Transverse colon (tissue), 4 donors: Measurements from ENCODE around the gene NDUFA3. TPM values are rescaled to one million over a fixed set of nuclear protein-coding genes. Genes with fewer than 3 reads are reported as not detected.
A peak's percentile ranks its signal among the peaks of the same experiment; 100 is the strongest.

Experiments
- DNase-seq: peaks from one replicate; pipeline ENCODE4 v3.0.0-alpha.2; 2019
- H3K27ac ChIP-seq, 4 donors: fragments of 200-600 bp; sonication (generic); 2 replicates each; pipeline ENCODE4 v1.5.1; 2016 to 2018; ENCODE audit warnings: inconsistent platforms in 4 of 4
- H3K27me3 ChIP-seq: fragments of 200-600 bp; sonication (generic); 2 replicates; pipeline ENCODE4 v1.5.1; 2017; ENCODE audit warnings: inconsistent platforms
- H3K36me3 ChIP-seq, 4 donors: fragments of 200-600 bp; sonication (generic); 2 replicates each; pipeline ENCODE4 v1.5.1; 2017 to 2019; ENCODE audit warnings: inconsistent platforms in 4 of 4
- H3K4me1 ChIP-seq, 4 donors: fragments of 200-600 bp; sonication (generic); 2 replicates each; pipeline ENCODE4 v1.5.1; 2017 to 2020; ENCODE audit warnings: inconsistent platforms in 4 of 4
- H3K4me3 ChIP-seq, 4 donors: fragments of 200-600 bp; sonication (generic); 1 replicate in 1 of 4; 2 replicates in 3 of 4; pipeline versions ENCODE4 v1.5.1 to v1.6.1; 2017 to 2019; ENCODE audit warnings: inconsistent platforms in 4 of 4
- H3K9me3 ChIP-seq, 2 donors: fragments of 200-600 bp; sonication (generic); 2 replicates each; pipeline ENCODE4 v1.5.1; 2017 to 2019; ENCODE audit warnings: inconsistent platforms in 2 of 2
- CTCF ChIP-seq, 5 experiments: fragments of 200-600 bp in 3 of 5; fragments of 450-650 bp in 2 of 5; sonication (generic) in 3 of 5; IDR thresholded peaks; 1 replicate in 2 of 5; 2 replicates in 3 of 5; pipeline ENCODE4 v1.5.1; 2016 to 2017; ENCODE audit warnings: antibody characterized with exemption in 5 of 5, inconsistent platforms in 3 of 5, mild to moderate bottlenecking in 2 of 5, moderate library complexity in 1 of 5
- EP300 ChIP-seq: sonication (generic); formaldehyde crosslinking; IDR thresholded peaks from one replicate; pipeline ENCODE4 v1.6.1; 2017; ENCODE audit warnings: antibody characterized with exemption, low read depth
- POLR2A ChIP-seq: fragments of 450-650 bp; IDR thresholded peaks from one replicate; pipeline ENCODE4 v1.6.1; 2016; ENCODE audit warnings: antibody characterized with exemption, mild to moderate bottlenecking, moderate library complexity
- POLR2AphosphoS5 ChIP-seq, 3 donors: sonication (generic); formaldehyde crosslinking; IDR thresholded peaks; one replicate each; pipeline ENCODE4 v1.6.1; 2016; ENCODE audit warnings: antibody characterized with exemption in 3 of 3
- WGBS, 2 donors: methylation state at CpG; one replicate each; pipeline ENCODE4 v1.1.5; 2018; ENCODE audit warnings: low coverage in 1 of 2; 5-methylcytosine and 5-hydroxymethylcytosine counted together
- in situ Hi-C, 4 donors: fragments of 200-750 bp; cut with MboI; loops; one replicate each; pipeline versions ENCODE4 v1.15.0 to v1.15.1; 2017; ENCODE audit warnings: low sequenced_read_pairs in 3 of 4, low pct_ligation_motif_present in 1 of 4, low pct_unique_long_range_greater_than_20kb in 1 of 4
- intact Hi-C: fragments of 100-400 bp; cut with DNase I; formaldehyde crosslinking; loops from one replicate; pipeline ENCODE4 v1.15.1; 2023; ENCODE audit warnings: low total_unique reads
- total RNA-seq, 4 donors: library from RNA; depleted of rRNA; stranded (reverse); fragments of >200 nt; gene quantifications; one replicate each; pipeline ENCODE4 v1.1.0, GENCODE V29; 2016

The NDUFA3 gene
- total RNA-seq, 4 donors from 2014 or later, result 25.4 to 316 (median 97.3) TPM

- Histone ChIP-seq H3K27me3 (no peaks in the 10 kb centered on the region), H3K9me3 (no peaks in the 10 kb centered on the region), H3K4me3 (no peak overlapping the region), H3K27ac (no peak overlapping the region), H3K36me3 (peaks cover 4 to 63% (median 34%) of the 10 kb centered on the region in 4 donors), H3K4me1 (peaks cover 0 to 5% (median 0%) of the 10 kb centered on the region in 4 donors)
- intact Hi-C loops (no loop called here), in situ Hi-C loops (no loop called here)
- 84 to 92% methylated on average over 5 to 28 of the region's 28 CpGs for WGBS, 2 donors
- TF ChIP-seq CTCF (IDR thresholded peaks at IDR 0.05) (no peak), EP300 (no peak), POLR2A (no peak), POLR2AphosphoS5 (IDR thresholded peaks at IDR 0.05) (no peak)
- DNase-seq, result no peak
Observed at GRCh38 chr19:54145541-54146158, 43.0 kb downstream of the NDUFA3 start.

GRCh38 chr19:54147676-54148075 is 45.0 kb downstream of the NDUFA3 start:
- no peak for DNase-seq
- no peaks in the 10 kb centered on the region for H3K4me1 ChIP-seq
- TF ChIP-seq POLR2AphosphoS5 (IDR thresholded peaks at IDR 0.05) (peak in 2 of 3 donors; percentile 54 to 65), CTCF (IDR thresholded peaks at IDR 0.05) (no peak)
- 64% methylated on average over 3 of the region's 3 CpGs; no CpG with 5 or more reads in 1 of the 2 donors for WGBS, 2 donors
- in situ Hi-C loops, result no loop called here
- H3K36me3 ChIP-seq, result peaks cover 4 to 72% (median 38%) of the 10 kb centered on the region in 4 donors
- H3K4me3 ChIP-seq, result no peak overlapping the region
- no peak overlapping the region for H3K27ac ChIP-seq
- no peaks in the 10 kb centered on the region for H3K9me3 ChIP-seq
- H3K27me3 ChIP-seq, result no peaks in the 10 kb centered on the region
- intact Hi-C loops, result no loop called here

- Histone ChIP-seq H3K27ac (no peak overlapping the region), H3K4me1 (no peaks in the 10 kb centered on the region), H3K36me3 (peaks cover 4 to 73% (median 38%) of the 10 kb centered on the region in 4 donors), H3K27me3 (no peaks in the 10 kb centered on the region), H3K4me3 (no peak overlapping the region), H3K9me3 (no peaks in the 10 kb centered on the region)
- intact Hi-C loops (no loop called here), in situ Hi-C loops (no loop called here)
- TF ChIP-seq EP300, result no peak
- no peak for TF ChIP-seq POLR2A
- no peak for TF ChIP-seq POLR2AphosphoS5 (IDR thresholded peaks at IDR 0.05)
- TF ChIP-seq CTCF (IDR thresholded peaks at IDR 0.05), result no peak
- WGBS, 2 donors, result 83% methylated on average over 18 of the region's 19 CpGs; no CpG with 5 or more reads in 1 of the 2 donors
- no peak for DNase-seq
Observed at GRCh38 chr19:54148158-54148557, 45.5 kb downstream of the NDUFA3 start.

GRCh38 chr19:54149021-54149812 is 46.6 kb downstream of the NDUFA3 start:
- no peak overlapping the region for H3K4me3 ChIP-seq
- H3K27me3 ChIP-seq, result no peaks in the 10 kb centered on the region
- H3K4me1 ChIP-seq, result peaks cover 0 to 3% (median 0%) of the 10 kb centered on the region in 4 donors
- H3K36me3 ChIP-seq, result peaks cover 4 to 73% (median 37%) of the 10 kb centered on the region in 4 donors
- H3K27ac ChIP-seq, result no peak overlapping the region
- TF ChIP-seq CTCF (IDR thresholded peaks at IDR 0.05) (no peak), POLR2AphosphoS5 (IDR thresholded peaks at IDR 0.05) (no peak)
- H3K9me3 ChIP-seq, result no peaks in the 10 kb centered on the region
- in situ Hi-C loops, result no loop called here
- DNase-seq, result no peak
- WGBS, 2 donors, result 87 to 100% methylated on average over 1 to 12 of the region's 12 CpGs
- intact Hi-C loops, result no loop called here
